ENCODE measurements around the gene UPF2. TPM values are rescaled to one million over a fixed set of nuclear protein-coding genes. Genes with fewer than 3 reads are reported as not detected.

UPF2 gene
- total RNA-seq, 4 donors from 2014 or later = 21.9 to 30.8 (median 24.5) TPM

GRCh38 chr10:11908991-11909390 lies 133.6 kb downstream of the UPF2 start:
- TF ChIP-seq CTCF (IDR thresholded peaks at IDR 0.05; ENCODE audit: low read depth) = no peak

GRCh38 chr10:11908536-11908935 lies 134.1 kb downstream of the UPF2 start:
- TF ChIP-seq CTCF (IDR thresholded peaks at IDR 0.05; ENCODE audit: low read depth) = no peak

- no peak for TF ChIP-seq CTCF (IDR thresholded peaks at IDR 0.05; ENCODE audit: low read depth)
These were observed 134.7 kb downstream of the UPF2 start for GRCh38 chr10:11907914-11908313.

- TF ChIP-seq CTCF (IDR thresholded peaks at IDR 0.05; ENCODE audit: low read depth) = no peak
These were observed 135.9 kb downstream of the UPF2 start for GRCh38 chr10:11906714-11907113.

GRCh38 chr10:11902646-11903045 lies 140.0 kb downstream of the UPF2 start:
- no peak for TF ChIP-seq CTCF (IDR thresholded peaks at IDR 0.05; ENCODE audit: low read depth)

- no peak for TF ChIP-seq CTCF (IDR thresholded peaks at IDR 0.05; ENCODE audit: low read depth)
These were observed 140.7 kb downstream of the UPF2 start for GRCh38 chr10:11901833-11902475.

- TF ChIP-seq CTCF (IDR thresholded peaks at IDR 0.05; ENCODE audit: low read depth) = no peak
These were observed 141.2 kb downstream of the UPF2 start for GRCh38 chr10:11901454-11901832.

Measured in subcutaneous adipose tissue (tissue), 4 donors.